A549 (cell line): ENCODE data around the gene SETBP1. TPM values are rescaled to one million over a fixed set of nuclear protein-coding genes. Genes with fewer than 3 reads are reported as not detected.

Experiments used
- ATAC-seq, 2 experiments: fragments of 200-7000 bp in 1 of 2; fragments of >200 bp in 1 of 2; cut with Nextera tagmentation in 1 of 2; cut with Tn5 transposase in 1 of 2; 3 replicates each; pipeline versions ENCODE4 v1.8.0 to v1.9.1; 2018 to 2020; ENCODE audit warnings: mild to moderate bottlenecking in 1 of 2, moderate library complexity in 1 of 2
- CTCF ChIA-PET: fragments of 300-600 bp; sonication (Branson Sonifier 250); formaldehyde crosslinking; extraction: SDS; loops from one replicate; lab custom pipeline; 2021; ENCODE audit warnings: antibody characterized with exemption, inconsistent platforms; lab: Yijun Ruan, JAX
- POLR2A ChIA-PET: fragments of 350-600 bp; formaldehyde crosslinking; extraction: SDS; loops from one replicate; lab custom pipeline; 2021; ENCODE audit warnings: antibody characterized with exemption, inconsistent platforms; lab: Yijun Ruan, JAX
- DNase-seq, 2 experiments: peaks; one replicate each; pipeline versions ENCODE4 v3.0.0 to v3.0.0-alpha.2; 2011 to 2016; ENCODE audit warnings: low read depth in 1 of 2, low spot score in 1 of 2
- FAIRE-seq: peaks from 2 replicates; lab custom pipeline; 2011; peaks lifted over from hg19 to GRCh38; lab: Jason Lieb, UNC
- H3K27ac ChIP-seq, 2 experiments: fragments of >200 bp; sonication (Bioruptor Twin); formaldehyde crosslinking; 3 replicates each; pipeline ENCODE4 v1.5.1; 2016 to 2017
- H3K4me1 ChIP-seq: fragments of >200 bp; sonication (Bioruptor Twin); formaldehyde crosslinking; 3 replicates; pipeline ENCODE4 v1.6.1; 2016
- H3K4me2 ChIP-seq: fragments of >200 bp; sonication (Bioruptor Twin); formaldehyde crosslinking; 3 replicates; pipeline ENCODE4 v1.6.1; 2016
- H3K4me3 ChIP-seq: fragments of >200 bp; sonication (Bioruptor Twin); formaldehyde crosslinking; 3 replicates; pipeline ENCODE4 v1.5.1; 2016
- H3K9me3 ChIP-seq: fragments of >200 bp; sonication (Bioruptor Twin); formaldehyde crosslinking; 3 replicates; pipeline ENCODE4 v1.6.1; 2016
- BHLHE40 ChIP-seq: IDR thresholded peaks from 2 replicates; pipeline ENCODE4 v1.6.1; 2012; ENCODE audit warnings: low read depth, low read length, inconsistent platforms
- CBX2 ChIP-seq: fragments of 200-600 bp; sonication (generic); IDR thresholded peaks from 2 replicates; pipeline ENCODE4 v1.6.1; 2016; ENCODE audit warnings: low read depth, mild to moderate bottlenecking, borderline replicate concordance
- EHF ChIP-seq: fragments of 250-450 bp; sonication (Bioruptor Pico); IDR thresholded peaks from 2 replicates; pipeline ENCODE4 v1.5.0; 2020; ENCODE audit warnings: mild to moderate bottlenecking
- GATA3 ChIP-seq: IDR thresholded peaks from 2 replicates; pipeline ENCODE4 v1.6.1; 2012; ENCODE audit warnings: borderline replicate concordance
- JUNB ChIP-seq: fragments of >200 bp; sonication (Bioruptor Twin); formaldehyde crosslinking; IDR thresholded peaks from 2 replicates; pipeline ENCODE4 v1.6.1; 2016
- KDM1A ChIP-seq: fragments of 200-600 bp; sonication (generic); IDR thresholded peaks from 2 replicates; pipeline ENCODE4 v1.6.1; 2016; ENCODE audit warnings: low read depth, mild to moderate bottlenecking
- NR3C1 ChIP-seq: fragments of >200 bp; sonication (Bioruptor Twin); formaldehyde crosslinking; IDR thresholded peaks from 3 replicates; pipeline ENCODE4 v1.6.1; 2017
- PHF8 ChIP-seq: fragments of 200-600 bp; sonication (generic); IDR thresholded peaks from 2 replicates; pipeline ENCODE4 v1.6.1; 2016; ENCODE audit warnings: low read depth, mild to moderate bottlenecking, antibody characterized with exemption, moderate library complexity, borderline replicate concordance
- RNF2 ChIP-seq: fragments of 200-600 bp; sonication (generic); IDR thresholded peaks from 2 replicates; pipeline ENCODE4 v1.6.1; 2016; ENCODE audit warnings: low read depth, mild to moderate bottlenecking, antibody characterized with exemption, moderate library complexity, borderline replicate concordance
- SMC3 ChIP-seq: fragments of >200 bp; sonication (Bioruptor Twin); formaldehyde crosslinking; IDR thresholded peaks from 3 replicates; pipeline ENCODE4 v1.6.1; 2018; ENCODE audit warnings: inconsistent platforms
- ZFP36 ChIP-seq: fragments of 450-650 bp; IDR thresholded peaks from 2 replicates; pipeline ENCODE4 v1.6.1; 2014; ENCODE audit warnings: borderline replicate concordance; ENCODE audit not compliant: partially characterized antibody
- WGBS: methylation state at CpG from one replicate; pipeline ENCODE4 v1.1.6; 2017; ENCODE audit errors: missing lambda C conversion rate; 5-methylcytosine and 5-hydroxymethylcytosine counted together
- polyA plus RNA-seq, 4 experiments: library from polyadenylated mRNA; depleted of rRNA in 3 of 4; stranded (reverse); fragments of >200 nt; fragmentation: RNase III in 1 of 4; extraction: RNeasy Plus Mini Kit Qiagen cat#74134 plus additional on column Dnase treatment in 1 of 4; gene quantifications; 2 replicates in 3 of 4; 3 replicates in 1 of 4; pipeline ENCODE4 v1.2.3, GENCODE V29; 2011 to 2017
- TF ChIP-seq, protein P1 (sequence below): fragments of 250-450 bp; sonication (Bioruptor Pico); IDR thresholded peaks from 2 replicates; pipeline ENCODE4 v1.5.0; 2021; ENCODE audit warnings: mild to moderate bottlenecking, moderate library complexity, borderline replicate concordance
- TF ChIP-seq, protein P2 (sequence below): fragments of 200-600 bp; sonication (generic); IDR thresholded peaks from 2 replicates; pipeline ENCODE4 v1.6.1; 2016; ENCODE audit warnings: antibody characterized with exemption, mild to moderate bottlenecking, moderate library complexity
- TF ChIP-seq, protein P3 (sequence below): fragments of >200 bp; sonication (Bioruptor Twin); formaldehyde crosslinking; IDR thresholded peaks from 3 replicates; pipeline ENCODE4 v1.5.1; 2016
- TF ChIP-seq, protein P4 (sequence below): fragments of >200 bp; sonication (Bioruptor Twin); formaldehyde crosslinking; IDR thresholded peaks from 3 replicates; pipeline ENCODE4 v1.6.1; 2016

SETBP1 gene
- polyA plus RNA-seq, 2 of the 4 experiments (the other 2 are of a cell fraction) = 0.50 to 1.9 TPM

DNA sequence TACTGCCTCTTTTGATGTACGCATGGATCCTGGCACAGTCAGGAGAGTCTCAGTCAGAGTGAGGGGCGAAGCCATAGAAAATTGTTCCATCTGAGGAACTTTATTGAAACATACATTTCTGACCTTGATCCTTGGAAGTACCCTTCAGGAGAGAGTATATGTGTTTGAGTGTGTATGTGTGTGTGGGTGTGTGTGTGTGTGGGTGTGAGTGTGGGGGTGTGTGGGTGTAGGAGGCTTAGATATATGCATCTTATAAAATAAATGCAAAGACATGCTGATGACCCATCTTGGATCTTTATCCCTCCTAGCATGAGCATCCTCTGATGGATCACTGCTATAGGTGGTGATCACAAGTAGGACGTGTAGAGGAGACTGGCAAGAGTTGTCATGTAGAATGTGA lies 93.5 kb downstream of the SETBP1 start:
- Histone ChIP-seq H3K4me3 (no peak overlapping the region), H3K4me1 (peaks cover 14% of the 10 kb centered on the region), H3K27ac (no peak overlapping the region), H3K9me3 (no peaks in the 10 kb centered on the region), H3K4me2 (no peak overlapping the region)
- DNase-seq (no peak), FAIRE-seq (no peak), ATAC-seq (no peak)
- whole genome bisulfite sequencing = 73% methylated on average over 3 of the region's 3 CpGs
- TF ChIP-seq PHF8 = no peak
- TF ChIP-seq, protein P1, sequence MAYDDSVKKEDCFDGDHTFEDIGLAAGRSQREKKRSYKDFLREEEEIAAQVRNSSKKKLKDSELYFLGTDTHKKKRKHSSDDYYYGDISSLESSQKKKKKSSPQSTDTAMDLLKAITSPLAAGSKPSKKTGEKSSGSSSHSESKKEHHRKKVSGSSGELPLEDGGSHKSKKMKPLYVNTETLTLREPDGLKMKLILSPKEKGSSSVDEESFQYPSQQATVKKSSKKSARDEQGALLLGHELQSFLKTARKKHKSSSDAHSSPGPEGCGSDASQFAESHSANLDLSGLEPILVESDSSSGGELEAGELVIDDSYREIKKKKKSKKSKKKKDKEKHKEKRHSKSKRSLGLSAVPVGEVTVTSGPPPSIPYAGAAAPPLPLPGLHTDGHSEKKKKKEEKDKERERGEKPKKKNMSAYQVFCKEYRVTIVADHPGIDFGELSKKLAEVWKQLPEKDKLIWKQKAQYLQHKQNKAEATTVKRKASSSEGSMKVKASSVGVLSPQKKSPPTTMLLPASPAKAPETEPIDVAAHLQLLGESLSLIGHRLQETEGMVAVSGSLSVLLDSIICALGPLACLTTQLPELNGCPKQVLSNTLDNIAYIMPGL = no peak
- TF ChIP-seq JUNB = no peak
- TF ChIP-seq CBX2 = no peak
- TF ChIP-seq SMC3 = no peak
- no peak for TF ChIP-seq RNF2
- no peak for TF ChIP-seq BHLHE40
- TF ChIP-seq GATA3 = no peak
- TF ChIP-seq ZFP36 = no peak
- POLR2A ChIA-PET = no interaction called here
- CTCF ChIA-PET = no interaction called here

DNA sequence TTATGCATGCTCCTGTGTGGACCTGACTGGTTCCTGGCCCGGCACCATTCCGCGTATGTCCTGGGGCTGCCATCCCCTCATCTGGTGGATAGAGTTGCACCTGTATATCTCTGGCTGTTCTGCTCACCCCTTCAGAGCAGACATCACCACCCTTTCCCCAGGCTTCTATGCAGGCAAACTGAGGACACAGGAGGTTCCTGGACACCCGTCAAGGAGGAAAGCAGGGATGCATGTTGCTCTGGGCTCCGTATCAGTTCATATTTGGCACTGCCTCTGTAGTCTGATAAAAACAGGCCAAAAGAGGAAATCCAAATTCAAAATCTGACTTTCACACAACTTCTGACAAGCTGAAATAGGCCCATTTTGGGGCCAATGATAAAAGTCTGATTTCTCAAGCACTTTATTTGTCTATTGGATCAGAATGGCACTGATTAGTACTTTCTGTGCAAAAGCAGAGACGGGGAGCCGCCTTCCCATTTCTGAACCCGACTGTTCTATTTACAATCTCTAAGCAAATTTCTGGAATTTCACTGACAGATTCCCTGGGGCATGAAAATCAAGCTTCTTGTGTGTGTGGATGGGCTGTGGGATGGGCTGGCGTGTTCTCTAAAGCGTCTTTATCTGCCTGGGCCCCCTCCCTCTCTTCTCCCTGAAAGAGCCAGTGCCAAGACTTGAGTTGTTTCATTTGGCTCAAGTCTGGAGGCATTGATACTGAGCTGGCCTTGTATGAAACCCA lies 96.9 kb downstream of the SETBP1 start:
- ChIA-PET CTCF (no interaction called here), POLR2A (no interaction called here)
- TF ChIP-seq, protein P2, sequence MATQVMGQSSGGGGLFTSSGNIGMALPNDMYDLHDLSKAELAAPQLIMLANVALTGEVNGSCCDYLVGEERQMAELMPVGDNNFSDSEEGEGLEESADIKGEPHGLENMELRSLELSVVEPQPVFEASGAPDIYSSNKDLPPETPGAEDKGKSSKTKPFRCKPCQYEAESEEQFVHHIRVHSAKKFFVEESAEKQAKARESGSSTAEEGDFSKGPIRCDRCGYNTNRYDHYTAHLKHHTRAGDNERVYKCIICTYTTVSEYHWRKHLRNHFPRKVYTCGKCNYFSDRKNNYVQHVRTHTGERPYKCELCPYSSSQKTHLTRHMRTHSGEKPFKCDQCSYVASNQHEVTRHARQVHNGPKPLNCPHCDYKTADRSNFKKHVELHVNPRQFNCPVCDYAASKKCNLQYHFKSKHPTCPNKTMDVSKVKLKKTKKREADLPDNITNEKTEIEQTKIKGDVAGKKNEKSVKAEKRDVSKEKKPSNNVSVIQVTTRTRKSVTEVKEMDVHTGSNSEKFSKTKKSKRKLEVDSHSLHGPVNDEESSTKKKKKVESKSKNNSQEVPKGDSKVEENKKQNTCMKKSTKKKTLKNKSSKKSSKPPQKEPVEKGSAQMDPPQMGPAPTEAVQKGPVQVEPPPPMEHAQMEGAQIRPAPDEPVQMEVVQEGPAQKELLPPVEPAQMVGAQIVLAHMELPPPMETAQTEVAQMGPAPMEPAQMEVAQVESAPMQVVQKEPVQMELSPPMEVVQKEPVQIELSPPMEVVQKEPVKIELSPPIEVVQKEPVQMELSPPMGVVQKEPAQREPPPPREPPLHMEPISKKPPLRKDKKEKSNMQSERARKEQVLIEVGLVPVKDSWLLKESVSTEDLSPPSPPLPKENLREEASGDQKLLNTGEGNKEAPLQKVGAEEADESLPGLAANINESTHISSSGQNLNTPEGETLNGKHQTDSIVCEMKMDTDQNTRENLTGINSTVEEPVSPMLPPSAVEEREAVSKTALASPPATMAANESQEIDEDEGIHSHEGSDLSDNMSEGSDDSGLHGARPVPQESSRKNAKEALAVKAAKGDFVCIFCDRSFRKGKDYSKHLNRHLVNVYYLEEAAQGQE = no peak
- no peak for TF ChIP-seq JUNB
- no peak for TF ChIP-seq KDM1A
- no peak for TF ChIP-seq EHF (CRISPR knock-in tag)
- no peak for TF ChIP-seq PHF8
- TF ChIP-seq NR3C1 = no peak
- TF ChIP-seq, protein P3, sequence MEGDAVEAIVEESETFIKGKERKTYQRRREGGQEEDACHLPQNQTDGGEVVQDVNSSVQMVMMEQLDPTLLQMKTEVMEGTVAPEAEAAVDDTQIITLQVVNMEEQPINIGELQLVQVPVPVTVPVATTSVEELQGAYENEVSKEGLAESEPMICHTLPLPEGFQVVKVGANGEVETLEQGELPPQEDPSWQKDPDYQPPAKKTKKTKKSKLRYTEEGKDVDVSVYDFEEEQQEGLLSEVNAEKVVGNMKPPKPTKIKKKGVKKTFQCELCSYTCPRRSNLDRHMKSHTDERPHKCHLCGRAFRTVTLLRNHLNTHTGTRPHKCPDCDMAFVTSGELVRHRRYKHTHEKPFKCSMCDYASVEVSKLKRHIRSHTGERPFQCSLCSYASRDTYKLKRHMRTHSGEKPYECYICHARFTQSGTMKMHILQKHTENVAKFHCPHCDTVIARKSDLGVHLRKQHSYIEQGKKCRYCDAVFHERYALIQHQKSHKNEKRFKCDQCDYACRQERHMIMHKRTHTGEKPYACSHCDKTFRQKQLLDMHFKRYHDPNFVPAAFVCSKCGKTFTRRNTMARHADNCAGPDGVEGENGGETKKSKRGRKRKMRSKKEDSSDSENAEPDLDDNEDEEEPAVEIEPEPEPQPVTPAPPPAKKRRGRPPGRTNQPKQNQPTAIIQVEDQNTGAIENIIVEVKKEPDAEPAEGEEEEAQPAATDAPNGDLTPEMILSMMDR = no peak
- TF ChIP-seq, protein P4, sequence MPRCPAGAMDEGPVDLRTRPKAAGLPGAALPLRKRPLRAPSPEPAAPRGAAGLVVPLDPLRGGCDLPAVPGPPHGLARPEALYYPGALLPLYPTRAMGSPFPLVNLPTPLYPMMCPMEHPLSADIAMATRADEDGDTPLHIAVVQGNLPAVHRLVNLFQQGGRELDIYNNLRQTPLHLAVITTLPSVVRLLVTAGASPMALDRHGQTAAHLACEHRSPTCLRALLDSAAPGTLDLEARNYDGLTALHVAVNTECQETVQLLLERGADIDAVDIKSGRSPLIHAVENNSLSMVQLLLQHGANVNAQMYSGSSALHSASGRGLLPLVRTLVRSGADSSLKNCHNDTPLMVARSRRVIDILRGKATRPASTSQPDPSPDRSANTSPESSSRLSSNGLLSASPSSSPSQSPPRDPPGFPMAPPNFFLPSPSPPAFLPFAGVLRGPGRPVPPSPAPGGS = no peak
- Histone ChIP-seq H3K9me3 (no peaks in the 10 kb centered on the region), H3K4me1 (peaks cover under 1% of the 10 kb centered on the region; the same call in 1 of the 3 replicates), H3K4me2 (no peak overlapping the region), H3K27ac (no peak overlapping the region), H3K4me3 (no peak overlapping the region)
- DNase-seq = no peak
- no peak for FAIRE-seq
- 93% methylated on average over 9 of the region's 10 CpGs for WGBS
- no peak for ATAC-seq
